Testis (tissue), 2 donors: ENCODE data around the gene MLF1.

ENCODE experiments used
- CTCF ChIP-seq, 3 experiments: fragments of 450-650 bp in 2 of 3; fragments of 200-600 bp in 1 of 3; sonication (generic) in 1 of 3; IDR thresholded peaks; one replicate each; pipeline ENCODE4 v1.5.1; 2016 to 2019; ENCODE audit warnings: antibody characterized with exemption in 3 of 3, mild to moderate bottlenecking in 2 of 3, moderate library complexity in 1 of 3
- POLR2A ChIP-seq: fragments of 450-650 bp; IDR thresholded peaks from one replicate; pipeline ENCODE4 v1.6.1; 2017; ENCODE audit warnings: antibody characterized with exemption, mild to moderate bottlenecking, moderate library complexity

GRCh38 chr3:158539414-158540014 lies 31.5 kb upstream of the MLF1 start:
- TF ChIP-seq CTCF (IDR thresholded peaks at IDR 0.05) (peak in 2 of 3 experiments; percentile 18 to 42), POLR2A (no peak)
